Left lobe of liver (tissue), 2 donors: ENCODE results near the gene ADK. TPM values are rescaled to one million over a fixed set of nuclear protein-coding genes. Genes with fewer than 3 reads are reported as not detected.
"Not testable (repeated sequence)": the region's sequence is repeated elsewhere in the genome, so short reads cannot be mapped to it uniquely, and the experiment has no call there.

Experiments used
- ATAC-seq: fragments of 200-7000 bp; cut with Tn5 transposase; one replicate; pipeline ENCODE4 v1.9.1; 2020; ENCODE audit warnings: mild to moderate bottlenecking, moderate library complexity
- DNase-seq: peaks from one replicate; pipeline ENCODE4 v3.0.0-alpha.2; 2020; ENCODE audit warnings: low spot score
- total RNA-seq: library from RNA; stranded (reverse); gene quantifications from one replicate; pipeline ENCODE4 v1.2.1, GENCODE V29; 2021
- donor health status: DM: no; HTN: no; CAD: no; lungs with moderate emphysema.
- donor health status: DM: no; HTN: yes; CAD: no.

The ADK gene
- total RNA-seq, 1 donor from 2014 or later, result 76.2 TPM

DNA sequence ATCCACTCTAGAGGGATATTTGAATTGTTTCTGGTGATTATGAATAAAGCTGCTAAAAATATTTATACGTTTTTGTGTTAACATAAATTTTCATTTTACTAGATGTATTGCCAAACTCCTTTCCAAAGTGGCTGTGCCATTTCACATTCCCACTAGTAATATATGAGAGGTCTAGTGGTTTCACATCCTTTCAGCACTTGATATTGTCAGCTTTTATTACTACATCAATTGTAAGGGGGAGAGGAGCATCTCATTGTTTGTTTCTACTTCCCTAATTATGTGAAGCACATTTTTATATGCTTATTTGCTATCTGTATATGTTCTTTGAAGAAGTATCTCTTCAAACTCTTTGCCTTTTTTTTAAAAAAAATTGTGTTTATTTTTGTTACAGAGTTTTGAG, 184.5 kb downstream of the ADK start:
- DNase-seq (no peak), ATAC-seq (no peak)

DNA sequence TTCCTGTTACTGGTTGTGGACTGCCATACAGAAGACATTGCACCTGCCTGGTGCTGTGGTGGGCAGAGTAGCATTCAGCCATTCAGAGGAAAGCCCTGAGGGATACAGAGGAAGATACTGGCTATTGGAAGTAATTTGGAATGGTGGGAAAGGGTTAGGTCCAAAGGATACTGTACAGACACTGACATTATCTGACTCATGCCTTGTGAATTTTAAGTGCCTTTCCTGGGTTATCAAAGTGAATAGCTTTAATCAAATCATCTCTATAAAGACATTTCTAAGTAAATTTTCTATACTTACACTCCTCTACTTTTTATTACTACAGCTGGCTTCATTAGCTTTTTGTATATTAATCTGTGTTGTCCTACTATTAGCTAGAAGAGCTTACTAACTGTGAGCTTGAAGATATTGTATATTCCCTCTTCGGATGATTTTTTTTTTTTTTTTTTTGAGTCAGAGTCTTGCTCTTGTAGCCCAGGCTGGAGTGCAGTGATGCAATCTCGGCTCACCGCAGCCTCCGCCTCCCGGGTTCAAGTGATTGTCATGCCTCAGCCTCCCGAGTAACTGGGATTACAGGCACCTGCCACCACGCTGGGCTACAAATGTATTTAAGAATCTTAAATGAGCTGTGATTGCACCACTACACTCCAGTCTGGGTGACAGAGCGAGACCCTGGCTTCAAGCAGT, 186.5 kb downstream of the ADK start:
- no peak for DNase-seq
- no peak for ATAC-seq

DNA sequence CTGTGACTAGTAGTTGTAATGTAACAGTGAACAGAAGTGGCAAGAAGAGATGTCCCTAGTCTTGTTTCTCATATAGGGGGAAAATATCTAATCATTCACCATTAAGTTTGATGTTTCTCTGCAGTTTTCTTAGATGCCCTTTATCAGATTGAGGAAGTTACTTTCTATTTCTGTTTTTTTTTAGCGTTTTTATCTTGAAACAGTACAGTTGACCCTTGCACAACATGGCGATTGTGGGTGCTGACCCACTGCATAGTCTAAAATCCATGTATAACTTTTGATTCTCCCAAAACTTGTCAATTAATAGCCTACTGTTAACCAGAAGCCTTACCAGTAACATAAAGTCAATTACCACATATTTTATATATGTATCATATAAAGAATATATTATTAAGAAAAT, 192.0 kb downstream of the ADK start:
- ATAC-seq (no peak), DNase-seq (no peak)

DNA sequence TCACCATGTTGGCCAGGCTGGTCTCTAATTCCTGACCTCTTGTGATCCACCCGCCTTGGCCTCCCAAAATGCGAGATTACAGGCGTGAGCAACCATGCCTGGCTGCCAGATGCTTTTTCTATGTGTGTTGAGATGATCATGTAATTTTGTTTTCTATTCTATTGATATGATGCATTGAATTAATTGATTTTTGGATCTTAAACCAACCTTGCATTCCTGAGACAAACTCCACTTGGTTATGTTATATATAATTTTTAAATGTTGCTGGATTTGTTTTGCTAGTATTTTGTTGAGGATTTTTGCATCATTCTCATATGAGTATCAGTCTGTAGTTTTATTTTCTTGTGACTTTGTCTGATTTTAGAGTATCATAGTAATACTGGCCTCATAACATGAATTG, 192.8 kb downstream of the ADK start:
- ATAC-seq (no peak), DNase-seq (no peak)

DNA sequence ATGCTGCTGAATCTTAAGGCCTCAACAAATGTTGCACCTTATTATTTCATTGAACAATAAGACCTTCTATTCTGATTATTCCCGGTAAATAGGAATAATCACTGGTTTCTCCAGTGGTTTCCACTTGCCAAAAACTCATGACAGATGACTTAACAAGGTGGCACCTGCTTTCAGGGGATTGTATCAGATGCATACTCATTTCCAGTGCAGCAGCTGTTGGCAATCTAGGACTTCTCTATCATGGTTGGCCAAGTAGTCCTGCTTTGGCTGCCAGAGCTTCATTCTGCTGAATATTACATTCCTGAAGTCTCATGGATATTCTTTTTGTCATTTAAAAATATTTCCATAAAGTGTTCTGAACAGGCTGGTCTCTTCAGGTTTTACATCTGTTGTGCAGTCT, 193.3 kb downstream of the ADK start:
- no peak for DNase-seq
- no peak for ATAC-seq

DNA sequence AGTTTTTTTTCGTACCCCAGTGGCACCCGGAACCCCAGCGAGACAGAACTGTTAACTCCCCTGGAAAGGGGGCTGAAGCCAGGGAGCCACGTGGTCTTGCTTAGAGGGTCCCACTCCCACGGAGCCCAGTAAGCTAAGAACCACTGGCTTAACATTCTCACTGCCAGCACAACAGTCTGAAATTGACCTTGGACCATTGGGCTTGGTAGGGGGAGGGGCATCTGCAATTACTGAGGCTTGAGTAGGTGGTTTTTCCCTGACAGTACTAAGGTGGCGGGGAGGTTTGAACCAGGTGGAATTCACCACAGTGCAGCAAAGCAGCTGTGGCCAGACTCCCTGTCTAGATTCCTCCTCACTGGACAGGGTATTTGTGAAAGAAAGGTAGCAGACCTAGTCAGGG, 196.5 kb downstream of the ADK start:
- DNase-seq (no peak), ATAC-seq (peak; percentile 50)

- DNase-seq, ATAC-seq: not testable (repeated sequence)
Observed at GRCh38 chr10:74353021-74353420, 202.0 kb downstream of the ADK start.

DNA sequence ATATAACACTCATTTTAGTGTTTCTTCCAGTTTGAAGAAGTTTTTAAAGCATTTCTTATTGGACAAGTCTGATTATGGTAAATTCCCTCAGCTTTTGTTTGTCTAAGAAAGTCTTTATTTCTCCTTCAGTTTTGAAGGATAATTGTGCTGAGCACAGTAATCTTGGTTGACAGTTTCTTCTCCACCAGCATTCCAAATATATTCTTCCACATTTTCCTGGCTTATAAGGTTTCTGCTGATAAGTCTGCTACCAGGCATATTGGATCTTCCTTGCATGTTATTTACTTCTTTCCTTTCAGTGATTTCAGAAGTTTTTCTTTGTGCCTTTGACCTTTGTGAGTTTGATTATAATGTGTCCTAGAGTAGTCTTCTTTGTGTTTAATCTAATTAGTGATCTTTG, 210.7 kb downstream of the ADK start:
- no peak for ATAC-seq

GRCh38 chr10:74363727-74364126, 212.7 kb downstream of the ADK start:
- no peak for DNase-seq
- peak; percentile 14 for ATAC-seq

More for the DNA sequence above, 210.7 kb downstream of the ADK start:
- DNase-seq, result no peak

- no peak for ATAC-seq
Observed at GRCh38 chr10:74365109-74365508, 214.1 kb downstream of the ADK start.

GRCh38 chr10:74371696-74372095, 220.7 kb downstream of the ADK start:
- no peak for DNase-seq
- ATAC-seq, result no peak

More at GRCh38 chr10:74365109-74365508, 214.1 kb downstream of the ADK start:
- DNase-seq, result no peak

GRCh38 chr10:74373059-74373458, 222.0 kb downstream of the ADK start:
- ATAC-seq (no peak), DNase-seq (no peak)

DNA sequence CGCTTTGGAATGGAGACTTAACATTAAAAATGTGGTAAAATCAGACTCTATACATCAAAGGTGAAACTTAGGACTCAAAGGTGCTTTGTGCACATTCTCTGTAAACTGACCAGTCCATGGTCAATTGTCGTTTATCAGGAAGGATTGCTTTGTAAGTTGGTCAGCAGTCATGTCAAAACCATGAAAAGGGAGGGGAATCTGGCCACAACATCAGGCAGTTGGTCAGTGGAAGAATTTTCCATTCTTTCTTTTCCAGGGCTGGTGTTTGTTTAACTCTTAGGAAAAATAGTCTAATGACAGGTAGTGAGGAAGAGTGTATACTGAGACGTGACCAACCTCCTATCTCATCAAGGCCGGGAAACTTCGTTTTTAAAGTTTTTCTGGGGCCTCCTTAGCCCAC, 226.5 kb downstream of the ADK start:
- DNase-seq (no peak), ATAC-seq (no peak)

GRCh38 chr10:74379474-74379873, 228.5 kb downstream of the ADK start:
- DNase-seq, result no peak
- ATAC-seq, result no peak

- no peak for DNase-seq
- no peak for ATAC-seq
Observed at GRCh38 chr10:74380795-74381194, 229.8 kb downstream of the ADK start.

GRCh38 chr10:74381291-74381853, 230.4 kb downstream of the ADK start:
- no peak for ATAC-seq

GRCh38 chr10:74382663-74383062, 231.6 kb downstream of the ADK start:
- no peak for ATAC-seq
- DNase-seq, result no peak

More at GRCh38 chr10:74381291-74381853, 230.4 kb downstream of the ADK start:
- no peak for DNase-seq

- ATAC-seq (no peak), DNase-seq (no peak)
Observed at GRCh38 chr10:74383642-74384041, 232.6 kb downstream of the ADK start.

GRCh38 chr10:74384615-74385183, 233.7 kb downstream of the ADK start:
- ATAC-seq (no peak), DNase-seq (no peak)

DNA sequence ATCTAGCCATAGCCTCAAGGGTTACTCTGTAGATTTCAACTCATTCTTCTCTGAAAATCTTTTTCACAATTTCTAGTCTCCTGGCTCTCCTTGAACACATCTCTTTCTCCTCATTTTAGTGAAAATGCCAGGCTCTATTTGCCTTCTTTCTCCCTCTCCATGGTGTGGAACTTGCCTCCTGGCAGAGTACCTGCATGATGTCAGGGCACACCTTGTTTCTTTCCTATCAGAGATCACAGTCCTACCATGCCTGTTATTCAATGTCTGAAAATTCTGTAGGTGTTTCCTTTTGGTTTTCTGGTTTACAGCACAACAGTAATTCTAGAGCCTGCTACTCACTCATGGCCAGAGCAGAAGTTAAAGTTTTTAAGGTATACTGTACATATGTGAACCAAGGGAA, 237.8 kb downstream of the ADK start:
- peak; percentile 85 for ATAC-seq

DNA sequence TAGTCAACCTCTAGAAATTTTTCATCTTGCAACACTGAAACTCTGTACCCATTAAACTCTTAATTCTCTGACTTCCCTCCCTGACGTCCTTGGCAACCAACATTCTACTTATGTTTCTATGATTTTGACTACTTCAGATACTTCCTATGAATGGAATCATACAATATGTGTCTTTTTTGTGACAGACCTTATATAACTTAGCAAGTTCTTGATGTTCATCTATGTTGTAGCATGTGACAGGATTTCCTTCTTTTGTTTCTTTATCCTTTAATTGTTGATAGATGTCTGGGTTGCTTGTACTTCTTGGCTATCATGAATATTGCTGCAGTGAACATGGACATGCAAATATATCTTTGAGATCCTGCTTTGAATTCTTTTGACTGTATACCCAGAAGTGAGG, 240.8 kb downstream of the ADK start:
- DNase-seq, result no peak
- no peak for ATAC-seq

More for the DNA sequence above, 237.8 kb downstream of the ADK start:
- no peak for DNase-seq

GRCh38 chr10:74394416-74394969, 243.5 kb downstream of the ADK start:
- DNase-seq (no peak), ATAC-seq (no peak)
